Osteocyte (in vitro differentiated cells): ENCODE data around the gene PKP2. TPM values are rescaled to one million over a fixed set of nuclear protein-coding genes. Genes with fewer than 3 reads are reported as not detected.

ENCODE experiments used
- DNase-seq: peaks from one replicate; pipeline ENCODE4 v3.0.0; 2021; ENCODE audit warnings: mixed read lengths; ENCODE audit not compliant: unreplicated experiment; ENCODE audit errors: extremely low spot score
- H3K27ac Mint-ChIP-seq: one replicate; pipeline ENCODE4 v1.8.0; 2021; ENCODE audit warnings: mild to moderate bottlenecking, mixed read lengths; ENCODE audit not compliant: unreplicated experiment
- H3K27me3 Mint-ChIP-seq: one replicate; pipeline ENCODE4 v1.8.0; 2021; ENCODE audit warnings: mixed read lengths; ENCODE audit not compliant: unreplicated experiment
- H3K36me3 Mint-ChIP-seq: one replicate; pipeline ENCODE4 v1.8.0; 2021; ENCODE audit warnings: mixed read lengths; ENCODE audit not compliant: unreplicated experiment
- H3K4me1 Mint-ChIP-seq: one replicate; pipeline ENCODE4 v1.8.0; 2021; ENCODE audit warnings: mixed read lengths; ENCODE audit not compliant: unreplicated experiment
- H3K4me3 Mint-ChIP-seq: one replicate; pipeline ENCODE4 v1.8.0; 2021; ENCODE audit warnings: mild to moderate bottlenecking, moderate library complexity, mixed read lengths; ENCODE audit not compliant: unreplicated experiment
- H3K9me3 Mint-ChIP-seq: one replicate; pipeline ENCODE4 v1.8.0; 2021; ENCODE audit warnings: mixed read lengths; ENCODE audit not compliant: unreplicated experiment
- total RNA-seq: library from RNA; stranded (reverse); gene quantifications from 2 replicates; pipeline ENCODE4 v1.2.1, GENCODE V29; 2021
- TF ChIP-seq, protein P1 (sequence below): fragments of 200-600 bp; sonication (generic); IDR thresholded peaks from 2 replicates; pipeline ENCODE4 v1.5.0; 2021; ENCODE audit warnings: antibody characterized with exemption, mild to moderate bottlenecking, moderate library complexity

PKP2 gene
- total RNA-seq, 1 donor from 2014 or later = 2.1 TPM

DNA sequence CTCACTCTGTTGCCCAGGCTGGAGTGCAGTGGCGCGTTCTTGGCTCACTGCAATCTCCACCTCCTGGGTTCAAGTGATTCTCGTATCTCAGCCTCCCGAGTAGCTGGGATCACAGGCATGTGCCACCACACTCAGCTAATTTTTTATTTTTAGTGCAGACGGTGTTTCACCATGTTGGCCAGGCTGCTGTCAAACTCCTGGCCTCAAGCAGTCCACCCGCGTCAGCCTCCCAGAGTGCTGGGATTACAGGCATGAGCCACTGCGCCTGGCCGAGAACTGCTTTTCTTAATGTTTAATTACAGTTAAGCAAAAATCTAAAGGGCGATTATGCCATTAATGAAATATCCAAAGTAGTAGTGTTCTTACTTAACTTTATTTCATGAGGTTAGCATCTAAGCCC, 154.4 kb downstream of the PKP2 start:
- H3K27ac Mint-ChIP-seq = no peak overlapping the region
- H3K27me3 Mint-ChIP-seq = no peaks in the 10 kb centered on the region
- H3K4me1 Mint-ChIP-seq = no peaks in the 10 kb centered on the region
- peaks cover 49% of the 10 kb centered on the region for H3K36me3 Mint-ChIP-seq
- DNase-seq = no peak
- no peak overlapping the region for H3K4me3 Mint-ChIP-seq
- H3K9me3 Mint-ChIP-seq = no peaks in the 10 kb centered on the region
- TF ChIP-seq, protein P1, sequence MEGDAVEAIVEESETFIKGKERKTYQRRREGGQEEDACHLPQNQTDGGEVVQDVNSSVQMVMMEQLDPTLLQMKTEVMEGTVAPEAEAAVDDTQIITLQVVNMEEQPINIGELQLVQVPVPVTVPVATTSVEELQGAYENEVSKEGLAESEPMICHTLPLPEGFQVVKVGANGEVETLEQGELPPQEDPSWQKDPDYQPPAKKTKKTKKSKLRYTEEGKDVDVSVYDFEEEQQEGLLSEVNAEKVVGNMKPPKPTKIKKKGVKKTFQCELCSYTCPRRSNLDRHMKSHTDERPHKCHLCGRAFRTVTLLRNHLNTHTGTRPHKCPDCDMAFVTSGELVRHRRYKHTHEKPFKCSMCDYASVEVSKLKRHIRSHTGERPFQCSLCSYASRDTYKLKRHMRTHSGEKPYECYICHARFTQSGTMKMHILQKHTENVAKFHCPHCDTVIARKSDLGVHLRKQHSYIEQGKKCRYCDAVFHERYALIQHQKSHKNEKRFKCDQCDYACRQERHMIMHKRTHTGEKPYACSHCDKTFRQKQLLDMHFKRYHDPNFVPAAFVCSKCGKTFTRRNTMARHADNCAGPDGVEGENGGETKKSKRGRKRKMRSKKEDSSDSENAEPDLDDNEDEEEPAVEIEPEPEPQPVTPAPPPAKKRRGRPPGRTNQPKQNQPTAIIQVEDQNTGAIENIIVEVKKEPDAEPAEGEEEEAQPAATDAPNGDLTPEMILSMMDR = no peak

Other genes with a start within 250 kb of the PKP2 start
- 52.0 and 67.0 TPM in 2 replicates for gene DNM1L, start 217.5 kb downstream of the PKP2 start, total RNA-seq
- gene YARS2, start 140.9 kb downstream of the PKP2 start, total RNA-seq = 13.6 and 16.3 TPM in 2 replicates